ENCODE measurements around the gene CD96.

The CD96 gene

DNA sequence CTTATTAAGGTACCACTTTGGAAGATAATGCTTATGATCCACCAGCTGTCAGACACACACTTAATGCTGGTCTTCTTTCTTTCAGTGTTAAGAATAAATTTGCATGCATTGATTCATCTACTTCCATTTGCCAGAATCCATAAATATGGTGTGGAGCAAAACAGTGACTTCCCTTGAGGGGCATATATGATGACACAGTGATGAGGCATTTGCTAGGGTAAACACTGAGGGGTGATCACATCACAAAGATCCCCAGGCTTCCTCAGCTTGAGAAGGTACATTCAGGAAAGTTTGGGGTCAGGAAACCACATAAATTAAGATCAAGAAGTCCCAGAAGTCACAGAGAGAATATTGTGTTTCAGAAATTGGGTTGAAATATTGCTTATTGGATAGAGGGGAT, 63.0 kb downstream of the CD96 start:
- no peak overlapping the region for H3K4me3 ChIP-seq (ENCODE audit: low read length)
- peak; percentile 52 for DNase-seq (ENCODE audit: low read depth)
- TF ChIP-seq, protein P1, sequence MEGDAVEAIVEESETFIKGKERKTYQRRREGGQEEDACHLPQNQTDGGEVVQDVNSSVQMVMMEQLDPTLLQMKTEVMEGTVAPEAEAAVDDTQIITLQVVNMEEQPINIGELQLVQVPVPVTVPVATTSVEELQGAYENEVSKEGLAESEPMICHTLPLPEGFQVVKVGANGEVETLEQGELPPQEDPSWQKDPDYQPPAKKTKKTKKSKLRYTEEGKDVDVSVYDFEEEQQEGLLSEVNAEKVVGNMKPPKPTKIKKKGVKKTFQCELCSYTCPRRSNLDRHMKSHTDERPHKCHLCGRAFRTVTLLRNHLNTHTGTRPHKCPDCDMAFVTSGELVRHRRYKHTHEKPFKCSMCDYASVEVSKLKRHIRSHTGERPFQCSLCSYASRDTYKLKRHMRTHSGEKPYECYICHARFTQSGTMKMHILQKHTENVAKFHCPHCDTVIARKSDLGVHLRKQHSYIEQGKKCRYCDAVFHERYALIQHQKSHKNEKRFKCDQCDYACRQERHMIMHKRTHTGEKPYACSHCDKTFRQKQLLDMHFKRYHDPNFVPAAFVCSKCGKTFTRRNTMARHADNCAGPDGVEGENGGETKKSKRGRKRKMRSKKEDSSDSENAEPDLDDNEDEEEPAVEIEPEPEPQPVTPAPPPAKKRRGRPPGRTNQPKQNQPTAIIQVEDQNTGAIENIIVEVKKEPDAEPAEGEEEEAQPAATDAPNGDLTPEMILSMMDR (IDR thresholded peaks at IDR 0.05; ENCODE audit: insufficient read depth, low read depth, low read length, missing control alignments): no peak

DNA sequence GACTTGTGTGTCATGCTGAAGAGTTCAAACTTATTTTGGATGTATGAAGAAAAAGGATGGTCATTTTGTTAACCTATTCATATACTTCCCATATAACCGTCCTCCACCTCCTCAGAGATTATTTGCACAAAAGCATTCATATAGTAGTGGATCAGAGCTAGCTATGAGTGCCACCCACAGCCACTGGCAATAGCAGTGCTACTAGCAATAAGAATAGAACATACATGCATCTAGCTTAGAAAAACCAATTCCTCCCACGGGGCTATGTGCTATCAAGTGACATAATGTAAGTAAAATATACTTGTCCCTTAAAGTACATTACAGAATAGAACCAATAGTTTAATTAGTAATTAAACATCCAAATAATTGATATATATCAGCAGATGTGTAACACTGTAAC, 63.5 kb downstream of the CD96 start:
- no peak overlapping the region for H3K4me3 ChIP-seq (ENCODE audit: low read length)
- no peak for DNase-seq (ENCODE audit: low read depth)
- TF ChIP-seq, protein P1 (IDR thresholded peaks at IDR 0.05; ENCODE audit: insufficient read depth, low read depth, low read length, missing control alignments): no peak

DNA sequence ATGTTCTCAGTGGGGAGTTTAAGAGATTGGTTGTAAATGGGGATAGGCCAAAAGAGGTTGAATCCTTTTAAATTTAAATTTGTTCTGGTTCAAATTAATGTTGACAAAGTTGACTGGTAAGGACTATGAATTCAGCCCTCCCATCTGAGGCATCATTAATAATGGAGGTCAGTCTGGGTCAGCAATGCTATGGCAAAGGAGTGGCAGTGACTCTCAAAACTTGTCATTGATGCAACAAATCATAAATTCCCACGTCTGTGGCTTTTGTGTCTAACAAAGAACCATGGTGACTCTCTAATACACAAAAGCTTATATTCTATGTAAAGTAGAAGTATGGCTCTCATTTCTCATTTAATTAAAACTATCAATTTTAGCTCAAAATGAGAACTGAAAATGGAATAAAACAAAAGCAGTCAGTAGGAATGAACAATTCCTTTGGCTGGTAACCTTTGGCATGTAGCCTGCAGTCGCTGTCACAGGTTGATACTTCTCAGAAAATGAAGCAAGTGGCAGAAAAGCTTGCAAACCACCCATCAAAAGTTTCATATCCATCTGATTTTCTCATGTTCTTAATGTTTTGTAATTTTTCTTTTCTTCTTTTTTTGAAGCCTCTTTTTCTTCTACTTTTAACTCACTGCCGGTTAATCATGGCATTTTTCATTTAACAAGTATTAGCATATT, 65.4 kb downstream of the CD96 start:
- TF ChIP-seq, protein P1 (IDR thresholded peaks at IDR 0.05; ENCODE audit: insufficient read depth, low read depth, low read length, missing control alignments): no peak
- peak; percentile 32 for DNase-seq (ENCODE audit: low read depth)

DNA sequence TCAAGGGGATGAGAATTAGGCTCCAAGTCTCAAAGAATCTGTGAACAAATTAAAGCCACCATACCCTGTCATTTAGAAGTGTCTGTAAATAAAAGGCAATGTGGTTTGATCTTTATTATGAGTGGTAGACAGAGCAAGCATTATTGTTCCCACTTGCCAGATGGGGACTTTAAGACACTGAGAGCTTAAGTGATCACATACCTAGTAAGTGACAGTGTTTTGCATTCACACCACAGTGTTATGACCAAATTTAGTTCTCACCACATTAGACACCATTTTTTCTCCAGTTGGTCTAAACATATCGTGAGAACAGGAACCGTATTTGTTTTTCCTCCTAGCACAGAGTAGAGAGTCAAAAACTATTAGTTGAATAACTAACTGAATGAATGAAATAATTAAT, 66.4 kb downstream of the CD96 start:
- DNase-seq (ENCODE audit: low read depth): no peak
- TF ChIP-seq, protein P1 (IDR thresholded peaks at IDR 0.05; ENCODE audit: insufficient read depth, low read depth, low read length, missing control alignments): no peak
- no peak overlapping the region for H3K4me3 ChIP-seq (ENCODE audit: low read length)

More for the DNA sequence above, 65.4 kb downstream of the CD96 start:
- H3K4me3 ChIP-seq (ENCODE audit: low read length): no peak overlapping the region

DNA sequence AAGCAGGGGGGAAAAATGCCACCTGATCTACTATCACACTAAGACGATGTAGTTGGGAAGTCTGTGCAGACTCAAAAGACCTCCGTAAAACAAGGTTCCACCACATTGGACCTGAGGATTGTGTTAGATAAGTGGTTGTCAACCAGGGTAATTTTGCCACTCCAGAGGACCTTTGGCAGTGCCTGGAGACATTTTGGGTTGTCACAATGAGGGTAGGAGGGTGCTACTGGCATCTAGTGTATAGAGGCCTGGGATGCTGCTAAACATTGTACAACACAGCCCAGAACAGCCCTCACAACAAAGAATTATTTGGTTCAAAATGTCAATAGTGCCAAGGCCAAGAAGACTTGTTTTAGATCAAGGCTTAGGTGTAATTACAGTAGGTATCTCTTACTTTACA, 67.7 kb downstream of the CD96 start:
- H3K4me3 ChIP-seq (ENCODE audit: low read length): no peak overlapping the region
- TF ChIP-seq, protein P1 (IDR thresholded peaks at IDR 0.05; ENCODE audit: insufficient read depth, low read depth, low read length, missing control alignments): no peak
- DNase-seq (ENCODE audit: low read depth): no peak

DNA sequence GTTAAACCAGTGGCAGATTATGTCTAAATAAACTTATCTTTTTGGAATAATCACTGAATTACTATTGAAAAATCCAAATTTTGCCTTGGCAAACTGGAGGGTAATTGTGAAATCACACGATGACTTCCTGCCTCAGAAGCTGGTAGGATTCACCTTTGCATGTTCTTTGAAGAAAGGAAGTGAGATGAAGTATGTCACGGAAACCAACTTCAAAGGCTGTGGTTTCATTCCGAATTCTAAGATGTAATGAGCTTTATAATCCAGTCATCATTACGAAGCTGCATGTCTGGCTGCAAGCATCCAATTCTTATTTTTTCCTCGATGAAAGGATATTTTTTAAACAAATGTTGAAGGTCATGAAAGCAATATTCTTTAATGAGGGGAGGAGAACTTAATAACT, 68.2 kb downstream of the CD96 start:
- peak; percentile 86 for DNase-seq (ENCODE audit: low read depth)
- TF ChIP-seq, protein P1 (IDR thresholded peaks at IDR 0.05; ENCODE audit: insufficient read depth, low read depth, low read length, missing control alignments): no peak
- no peak overlapping the region for H3K4me3 ChIP-seq (ENCODE audit: low read length)

DNA sequence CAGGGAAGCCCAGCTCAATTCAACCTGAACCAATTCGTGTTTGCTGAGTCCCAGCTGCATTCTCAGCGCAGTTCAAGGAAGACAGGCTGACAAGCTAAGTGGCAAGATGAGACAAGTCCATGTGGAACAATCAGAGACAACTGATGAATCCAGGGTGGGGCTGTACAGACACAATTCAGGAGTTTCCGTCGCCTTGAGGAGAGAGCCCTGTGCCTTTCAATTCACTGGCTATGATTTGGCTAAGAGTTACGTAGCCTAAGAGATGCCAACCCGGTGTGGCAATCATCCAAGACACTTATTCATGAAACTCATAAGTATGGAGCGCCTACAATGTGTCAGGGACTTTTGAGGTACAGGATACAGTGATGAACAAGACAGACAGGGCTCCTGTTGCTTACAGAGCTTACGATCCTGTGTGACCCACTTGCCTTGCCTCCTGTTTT, 68.6 kb downstream of the CD96 start:
- TF ChIP-seq, protein P1 (IDR thresholded peaks at IDR 0.05; ENCODE audit: insufficient read depth, low read depth, low read length, missing control alignments): no peak
- no peak overlapping the region for H3K4me3 ChIP-seq (ENCODE audit: low read length)
- DNase-seq (ENCODE audit: low read depth): peak; percentile 100

All from epithelial cell of esophagus (primary cell).